WTC11 (cell line): ENCODE results near the gene THOC1. TPM values are rescaled to one million over a fixed set of nuclear protein-coding genes. Genes with fewer than 3 reads are reported as not detected.

Experiments used
- ATAC-seq: fragments of 200-7000 bp; cut with Tn5 transposase; 2 replicates; pipeline ENCODE4 v1.10.0; 2021; ENCODE audit warnings: mild to moderate bottlenecking, moderate library complexity
- CTCF ChIA-PET: fragments of 300-600 bp; sonication (Branson Sonifier 250); formaldehyde crosslinking; loops from one replicate; lab custom pipeline; 2021; ENCODE audit warnings: antibody characterized with exemption; lab: Charles Lee
- POLR2A ChIA-PET: fragments of 350-600 bp; sonication (Branson Sonifier 250); formaldehyde crosslinking; loops from one replicate; lab custom pipeline; 2021; ENCODE audit warnings: antibody characterized with exemption; lab: Charles Lee
- DNase-seq: peaks from one replicate; pipeline ENCODE4 v3.0.0; 2021; ENCODE audit warnings: low spot score
- H3K27ac Mint-ChIP-seq: 2 replicates; pipeline ENCODE4 v1.8.0; 2021; ENCODE audit warnings: mixed read lengths
- H3K27me3 Mint-ChIP-seq: 2 replicates; pipeline ENCODE4 v1.8.0; 2021; ENCODE audit warnings: low read depth, mild to moderate bottlenecking, moderate library complexity, mixed read lengths
- H3K36me3 Mint-ChIP-seq: 2 replicates; pipeline ENCODE4 v1.8.0; 2021; ENCODE audit warnings: mixed read lengths
- H3K4me1 Mint-ChIP-seq: 2 replicates; pipeline ENCODE4 v1.8.0; 2022; ENCODE audit warnings: mixed read lengths
- H3K4me3 Mint-ChIP-seq: 2 replicates; pipeline ENCODE4 v1.8.0; 2021; ENCODE audit warnings: mild to moderate bottlenecking, moderate library complexity, mixed read lengths
- H3K9me3 Mint-ChIP-seq: 2 replicates; pipeline ENCODE4 v1.8.0; 2021; ENCODE audit warnings: mixed read lengths
- AR ChIP-seq: fragments of 250-450 bp; sonication (Bioruptor Pico); IDR thresholded peaks from 2 replicates; pipeline ENCODE4 v1.9.0; 2021; ENCODE audit warnings: mild to moderate bottlenecking
- ARID4B ChIP-seq: sonication (generic); formaldehyde crosslinking; IDR thresholded peaks from 2 replicates; pipeline ENCODE4 v1.8.0; 2023; ENCODE audit warnings: missing genetic modification reagents, mild to moderate bottlenecking, borderline replicate concordance
- CBFB ChIP-seq: sonication (generic); formaldehyde crosslinking; IDR thresholded peaks from 2 replicates; pipeline ENCODE4 v1.8.1; 2022; ENCODE audit warnings: mild to moderate bottlenecking, low read depth, missing genetic modification reagents
- ELF4 ChIP-seq: sonication (generic); formaldehyde crosslinking; IDR thresholded peaks from 2 replicates; pipeline ENCODE4 v1.8.1; 2022; ENCODE audit warnings: low read depth, mild to moderate bottlenecking, moderate library complexity, missing genetic modification reagents
- GRHL2 ChIP-seq: fragments of 250-450 bp; sonication (Bioruptor Pico); IDR thresholded peaks from 2 replicates; pipeline ENCODE4 v1.8.0; 2022; ENCODE audit warnings: mild to moderate bottlenecking, moderate library complexity; ENCODE audit not compliant: insufficient replicate concordance, severe bottlenecking
- IRF2 ChIP-seq: sonication (generic); formaldehyde crosslinking; IDR thresholded peaks from 2 replicates; pipeline ENCODE4 v1.8.0; 2022; ENCODE audit warnings: low read depth, missing genetic modification reagents, borderline replicate concordance
- JUN ChIP-seq: sonication (generic); formaldehyde crosslinking; IDR thresholded peaks from 2 replicates; pipeline ENCODE4 v1.8.0; 2023; ENCODE audit warnings: mild to moderate bottlenecking, missing genetic modification reagents
- MLX ChIP-seq: sonication (generic); formaldehyde crosslinking; IDR thresholded peaks from 2 replicates; pipeline ENCODE4 v1.8.1; 2023; ENCODE audit warnings: mild to moderate bottlenecking, missing genetic modification reagents, moderate library complexity
- NFYB ChIP-seq: sonication (generic); formaldehyde crosslinking; conservative IDR thresholded peaks from 2 replicates; pipeline ENCODE4 v1.8.0; 2022; ENCODE audit warnings: low read depth, missing genetic modification reagents
- NR1H2 ChIP-seq: sonication (generic); formaldehyde crosslinking; IDR thresholded peaks from 2 replicates; pipeline ENCODE4 v1.9.0; 2021; ENCODE audit warnings: mild to moderate bottlenecking, moderate library complexity, missing genetic modification reagents
- RORB ChIP-seq: fragments of 250-450 bp; sonication (Bioruptor Pico); IDR thresholded peaks from 2 replicates; pipeline ENCODE4 v1.9.0; 2021; ENCODE audit warnings: mild to moderate bottlenecking
- SP1 ChIP-seq: sonication (generic); formaldehyde crosslinking; conservative IDR thresholded peaks from 2 replicates; pipeline ENCODE4 v1.8.1; 2022; ENCODE audit warnings: missing genetic modification reagents
- TP53 ChIP-seq: sonication (generic); formaldehyde crosslinking; IDR thresholded peaks from 2 replicates; pipeline ENCODE4 v1.8.1; 2023; ENCODE audit warnings: mild to moderate bottlenecking, missing genetic modification reagents
- USF2 ChIP-seq: sonication (generic); formaldehyde crosslinking; IDR thresholded peaks from 2 replicates; pipeline ENCODE4 v1.8.1; 2023; ENCODE audit warnings: mild to moderate bottlenecking, missing genetic modification reagents, moderate library complexity
- ZBTB43 ChIP-seq: sonication (generic); formaldehyde crosslinking; IDR thresholded peaks from 2 replicates; pipeline ENCODE4 v1.8.1; 2023; ENCODE audit warnings: mild to moderate bottlenecking, missing genetic modification reagents
- ZNF219 ChIP-seq: sonication (generic); formaldehyde crosslinking; IDR thresholded peaks from 2 replicates; pipeline ENCODE4 v1.8.0; 2023; ENCODE audit warnings: missing genetic modification reagents, mild to moderate bottlenecking, borderline replicate concordance
- total RNA-seq: library from RNA; stranded (reverse); gene quantifications from 3 replicates; pipeline ENCODE4 v1.2.3, GENCODE V29; 2021
- TF ChIP-seq, protein P1 (sequence below): sonication (generic); formaldehyde crosslinking; IDR thresholded peaks from 2 replicates; pipeline ENCODE4 v1.8.0; 2022; ENCODE audit warnings: mild to moderate bottlenecking, missing genetic modification reagents

Gene THOC1
- total RNA-seq, 1 experiment from 2014 or later = 65.8 TPM

DNA sequence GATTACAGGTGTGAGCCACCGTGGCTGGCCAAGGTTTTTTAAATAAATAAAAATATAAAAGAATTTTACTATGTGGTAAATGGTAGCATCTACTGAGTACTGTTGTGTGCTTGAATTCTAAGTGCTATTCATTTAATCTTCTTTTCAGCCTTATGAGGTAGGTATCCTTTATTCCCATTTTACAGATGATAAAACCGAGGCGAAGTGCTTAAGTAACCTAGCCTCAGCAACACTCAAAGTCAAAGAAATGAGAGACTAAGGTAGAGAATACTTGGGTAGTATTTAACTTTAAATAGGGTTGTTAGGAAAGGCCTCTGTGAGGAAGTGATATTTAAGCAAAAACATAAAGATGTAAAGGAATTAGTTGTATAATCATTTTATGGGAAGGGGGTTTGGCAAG is 5.7 kb upstream of the THOC1 start:
- H3K27me3 Mint-ChIP-seq = no peaks in the 10 kb centered on the region
- H3K9me3 Mint-ChIP-seq = no peaks in the 10 kb centered on the region
- POLR2A ChIA-PET = no interaction called here
- ATAC-seq = no peak
- TF ChIP-seq ZNF219 (CRISPR knock-in tag) = no peak
- TF ChIP-seq RORB (CRISPR knock-in tag) = no peak
- TF ChIP-seq TP53 (CRISPR knock-in tag) = no peak
- TF ChIP-seq SP1 = no peak
- no peak for TF ChIP-seq USF2 (CRISPR knock-in tag)
- no peak for TF ChIP-seq MLX
- no peak for TF ChIP-seq ARID4B (CRISPR knock-in tag)
- no peak for TF ChIP-seq NR1H2 (CRISPR knock-in tag)
- TF ChIP-seq AR = no peak
- TF ChIP-seq, protein P1, sequence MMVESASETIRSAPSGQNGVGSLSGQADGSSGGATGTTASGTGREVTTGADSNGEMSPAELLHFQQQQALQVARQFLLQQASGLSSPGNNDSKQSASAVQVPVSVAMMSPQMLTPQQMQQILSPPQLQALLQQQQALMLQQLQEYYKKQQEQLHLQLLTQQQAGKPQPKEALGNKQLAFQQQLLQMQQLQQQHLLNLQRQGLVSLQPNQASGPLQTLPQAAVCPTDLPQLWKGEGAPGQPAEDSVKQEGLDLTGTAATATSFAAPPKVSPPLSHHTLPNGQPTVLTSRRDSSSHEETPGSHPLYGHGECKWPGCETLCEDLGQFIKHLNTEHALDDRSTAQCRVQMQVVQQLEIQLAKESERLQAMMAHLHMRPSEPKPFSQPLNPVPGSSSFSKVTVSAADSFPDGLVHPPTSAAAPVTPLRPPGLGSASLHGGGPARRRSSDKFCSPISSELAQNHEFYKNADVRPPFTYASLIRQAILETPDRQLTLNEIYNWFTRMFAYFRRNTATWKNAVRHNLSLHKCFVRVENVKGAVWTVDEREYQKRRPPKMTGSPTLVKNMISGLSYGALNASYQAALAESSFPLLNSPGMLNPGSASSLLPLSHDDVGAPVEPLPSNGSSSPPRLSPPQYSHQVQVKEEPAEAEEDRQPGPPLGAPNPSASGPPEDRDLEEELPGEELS (CRISPR knock-in tag) = no peak
- TF ChIP-seq IRF2 (CRISPR knock-in tag) = no peak
- no peak for TF ChIP-seq GRHL2 (CRISPR knock-in tag)
- TF ChIP-seq CBFB (CRISPR knock-in tag) = no peak
- TF ChIP-seq ELF4 (CRISPR knock-in tag) = no peak
- TF ChIP-seq ZBTB43 (CRISPR knock-in tag) = no peak
- no peak for TF ChIP-seq JUN
- no peak for TF ChIP-seq NFYB (CRISPR knock-in tag)
- peaks cover 15% of the 10 kb centered on the region for H3K4me1 Mint-ChIP-seq
- CTCF ChIA-PET = no interaction called here
- no peak overlapping the region for H3K4me3 Mint-ChIP-seq
- H3K27ac Mint-ChIP-seq = peak overlapping the region; percentile 4; the same call in 1 of the 2 replicates
- no peak for DNase-seq
- no peaks in the 10 kb centered on the region for H3K36me3 Mint-ChIP-seq
